Stimulated activated naive CD4-positive, alpha-beta T cell (primary cell): ENCODE results near the gene PTPRN2.
"Not testable (repeated sequence)": the region's sequence is repeated elsewhere in the genome, so short reads cannot be mapped to it uniquely, and the experiment has no call there.

Experiments used
- DNase-seq, 6 experiments: peaks; one replicate each; lab custom pipeline; 2025; lab: John Stamatoyannopoulos, UW

Gene PTPRN2

GRCh38 chr7:157752832-157753291 is 834.8 kb downstream of the PTPRN2 start:
- no peak for DNase-seq

- no peak for DNase-seq
Measured at GRCh38 chr7:157751951-157752673, 835.5 kb downstream of the PTPRN2 start.

- no peak for DNase-seq
Measured at GRCh38 chr7:157751406-157751805, 836.2 kb downstream of the PTPRN2 start.

- DNase-seq: no peak
Measured at GRCh38 chr7:157750291-157750690, 837.3 kb downstream of the PTPRN2 start.

- DNase-seq: no peak
Measured at GRCh38 chr7:157745721-157746709, 841.6 kb downstream of the PTPRN2 start.

GRCh38 chr7:157744786-157745601 is 842.6 kb downstream of the PTPRN2 start:
- no peak for DNase-seq

GRCh38 chr7:157743781-157744525 is 843.7 kb downstream of the PTPRN2 start:
- DNase-seq: no peak

- DNase-seq: no peak
Measured at GRCh38 chr7:157740251-157740798, 847.3 kb downstream of the PTPRN2 start.

- DNase-seq: no peak
Measured at GRCh38 chr7:157739650-157740049, 848.0 kb downstream of the PTPRN2 start.

- no peak for DNase-seq
Measured at GRCh38 chr7:157739031-157739430, 848.6 kb downstream of the PTPRN2 start.

GRCh38 chr7:157738066-157738460 is 849.6 kb downstream of the PTPRN2 start:
- no peak for DNase-seq

- no peak for DNase-seq
Measured at GRCh38 chr7:157737151-157738065, 850.2 kb downstream of the PTPRN2 start.

- DNase-seq: no peak
Measured at GRCh38 chr7:157736341-157736740, 851.3 kb downstream of the PTPRN2 start.

- no peak for DNase-seq
Measured at GRCh38 chr7:157735826-157736225, 851.8 kb downstream of the PTPRN2 start.

- DNase-seq: no peak
Measured at GRCh38 chr7:157734676-157735640, 852.7 kb downstream of the PTPRN2 start.

GRCh38 chr7:157733760-157734395 is 853.7 kb downstream of the PTPRN2 start:
- not testable (repeated sequence) for DNase-seq

GRCh38 chr7:157731126-157731525 is 856.5 kb downstream of the PTPRN2 start:
- no peak for DNase-seq

- DNase-seq: no peak
Measured at GRCh38 chr7:157730614-157731013, 857.0 kb downstream of the PTPRN2 start.
